HEK293T (cell line): ENCODE measurements around the gene FGFR4.

Experiments
- FOXA1 ChIP-seq: fragments of 450-650 bp; IDR thresholded peaks from 2 replicates; pipeline ENCODE4 v1.6.1; 2016; ENCODE audit warnings: mild to moderate bottlenecking
- TARDBP ChIP-seq: fragments of 450-650 bp; IDR thresholded peaks from 2 replicates; pipeline ENCODE4 v1.6.1; 2016

GRCh38 chr5:177043114-177043513 lies 43.6 kb upstream of the FGFR4 start:
- no peak for TF ChIP-seq FOXA1
- no peak for TF ChIP-seq TARDBP
